ENCODE results near the gene CDH13.

DNA sequence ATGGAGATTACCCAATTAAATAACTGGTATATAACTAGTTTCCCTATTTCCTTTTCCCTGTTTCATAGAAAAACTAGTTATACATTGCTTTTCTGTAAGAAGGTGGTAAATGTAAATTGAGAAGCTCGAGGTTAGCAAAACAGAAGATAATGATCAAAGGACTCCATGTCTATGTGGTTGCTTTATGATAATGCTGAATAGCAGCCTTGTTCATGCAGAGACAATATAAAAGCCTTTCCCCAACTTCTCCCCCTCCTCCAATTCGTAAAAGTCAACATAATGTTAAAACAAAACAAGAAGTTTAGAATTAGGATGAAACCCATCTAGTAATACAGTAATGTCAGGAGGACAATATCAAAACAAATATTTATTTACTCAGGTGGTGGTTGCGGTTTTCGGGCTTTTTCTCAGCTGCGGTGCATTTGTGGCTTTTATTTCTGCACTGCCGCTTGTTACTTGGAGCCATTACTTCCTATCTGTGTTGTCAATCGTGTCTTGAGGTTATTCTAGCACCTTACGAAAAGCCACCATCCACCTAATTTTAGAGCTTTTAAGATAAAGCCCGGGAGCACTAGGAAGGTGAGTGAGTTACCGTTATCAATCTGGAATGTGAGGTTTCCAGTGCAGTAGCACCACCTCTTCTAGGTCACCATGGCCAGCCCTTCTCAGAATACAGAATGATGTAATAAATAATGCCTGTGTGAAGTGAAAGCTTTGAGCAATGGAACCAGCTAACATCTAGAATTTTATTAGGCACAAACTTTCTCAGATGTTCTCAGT lies 297.5 kb downstream of the CDH13 start:
- TF ChIP-seq CTCF (conservative IDR thresholded peaks at IDR 0.05; ENCODE audit: low read depth, low read length) = no peak
- TF ChIP-seq EZH2 (IDR thresholded peaks at IDR 0.05; ENCODE audit: borderline replicate concordance, low read depth, low read length, poor library complexity, severe bottlenecking) = no peak

Measured in A673 (cell line).